HEK293 (cell line): ENCODE measurements around the gene HOXA4.

Experiments
- GFI1B ChIP-seq: fragments of 450-650 bp; formaldehyde crosslinking; IDR thresholded peaks from 2 replicates; pipeline ENCODE4 v1.5.1; 2016; ENCODE audit warnings: missing biosample characterization, missing genetic modification characterization
- GLIS1 ChIP-seq: fragments of 450-650 bp; formaldehyde crosslinking; IDR thresholded peaks from 2 replicates; pipeline ENCODE4 v1.5.1; 2016; ENCODE audit warnings: missing biosample characterization, missing genetic modification characterization
- HOXC10 ChIP-seq: sonication (generic); formaldehyde crosslinking; IDR thresholded peaks from 2 replicates; pipeline ENCODE4 v1.8.1; 2023; ENCODE audit warnings: mild to moderate bottlenecking, missing genetic modification reagents
- HOXD13 ChIP-seq: sonication (generic); formaldehyde crosslinking; IDR thresholded peaks from 2 replicates; pipeline ENCODE4 v1.8.0; 2022; ENCODE audit warnings: missing genetic modification reagents, borderline replicate concordance
- IKZF3 ChIP-seq: fragments of 450-650 bp; IDR thresholded peaks from 2 replicates; pipeline ENCODE4 v1.5.0; 2018; ENCODE audit warnings: missing biosample characterization, mild to moderate bottlenecking, missing genetic modification characterization, moderate library complexity
- KLF8 ChIP-seq: fragments of 450-650 bp; formaldehyde crosslinking; IDR thresholded peaks from 2 replicates; pipeline ENCODE4 v1.5.1; 2016; ENCODE audit warnings: missing biosample characterization, missing genetic modification characterization
- SCRT1 ChIP-seq: fragments of 450-650 bp; formaldehyde crosslinking; IDR thresholded peaks from 2 replicates; pipeline ENCODE4 v1.5.1; 2016; ENCODE audit warnings: missing biosample characterization, missing genetic modification characterization, borderline replicate concordance
- YY2 ChIP-seq: fragments of 450-650 bp; formaldehyde crosslinking; IDR thresholded peaks from 2 replicates; pipeline ENCODE4 v1.5.1; 2016; ENCODE audit warnings: missing biosample characterization, missing genetic modification characterization
- ZIC2 ChIP-seq: fragments of 450-650 bp; formaldehyde crosslinking; IDR thresholded peaks from 2 replicates; pipeline ENCODE4 v1.5.1; 2016; ENCODE audit warnings: missing biosample characterization, missing genetic modification characterization
- ZNF112 ChIP-seq: fragments of 450-650 bp; formaldehyde crosslinking; IDR thresholded peaks from 2 replicates; pipeline ENCODE4 v1.5.0; 2017; ENCODE audit warnings: missing biosample characterization, missing genetic modification characterization
- ZNF133 ChIP-seq: fragments of 450-650 bp; formaldehyde crosslinking; IDR thresholded peaks from 2 replicates; pipeline ENCODE4 v1.5.1; 2016; ENCODE audit warnings: missing biosample characterization, missing genetic modification characterization
- ZNF155 ChIP-seq: fragments of 450-650 bp; formaldehyde crosslinking; IDR thresholded peaks from 2 replicates; pipeline ENCODE4 v1.5.1; 2016; ENCODE audit warnings: missing biosample characterization, missing genetic modification characterization
- ZNF239 ChIP-seq: fragments of 450-650 bp; formaldehyde crosslinking; IDR thresholded peaks from 2 replicates; pipeline ENCODE4 v1.5.1; 2016; ENCODE audit warnings: missing biosample characterization, missing genetic modification characterization
- ZNF433 ChIP-seq: fragments of 450-650 bp; formaldehyde crosslinking; IDR thresholded peaks from 2 replicates; pipeline ENCODE4 v1.5.1; 2016; ENCODE audit warnings: missing biosample characterization, missing genetic modification characterization, low read depth
- ZNF514 ChIP-seq: fragments of 450-650 bp; formaldehyde crosslinking; IDR thresholded peaks from 2 replicates; pipeline ENCODE4 v1.5.1; 2016; ENCODE audit warnings: missing biosample characterization, missing genetic modification characterization
- ZNF561 ChIP-seq: fragments of 450-650 bp; IDR thresholded peaks from 2 replicates; pipeline ENCODE4 v1.5.1; 2018; ENCODE audit warnings: missing biosample characterization, missing genetic modification characterization, borderline replicate concordance
- ZNF571 ChIP-seq: fragments of 450-650 bp; formaldehyde crosslinking; IDR thresholded peaks from 2 replicates; pipeline ENCODE4 v1.5.0; 2017; ENCODE audit warnings: missing biosample characterization, missing genetic modification characterization
- ZNF596 ChIP-seq: fragments of 450-650 bp; IDR thresholded peaks from 2 replicates; pipeline ENCODE4 v1.5.0; 2018; ENCODE audit warnings: missing biosample characterization, mild to moderate bottlenecking, missing genetic modification characterization, moderate library complexity
- ZNF600 ChIP-seq: fragments of 450-650 bp; formaldehyde crosslinking; IDR thresholded peaks from 2 replicates; pipeline ENCODE4 v1.5.1; 2016; ENCODE audit warnings: missing biosample characterization, missing genetic modification characterization
- ZNF621 ChIP-seq: fragments of 450-650 bp; formaldehyde crosslinking; IDR thresholded peaks from 2 replicates; pipeline ENCODE4 v1.5.1; 2017; ENCODE audit warnings: missing biosample characterization, missing genetic modification characterization
- ZNF626 ChIP-seq: fragments of 450-650 bp; sonication (Bioruptor Pico); formaldehyde crosslinking; IDR thresholded peaks from 2 replicates; pipeline ENCODE4 v1.5.1; 2018; ENCODE audit warnings: missing biosample characterization, missing genetic modification characterization, inconsistent platforms
- ZNF670 ChIP-seq: fragments of 450-650 bp; formaldehyde crosslinking; IDR thresholded peaks from 2 replicates; pipeline ENCODE4 v1.5.1; 2016; ENCODE audit warnings: missing biosample characterization, missing genetic modification characterization, low read depth
- ZNF701 ChIP-seq: fragments of 450-650 bp; formaldehyde crosslinking; IDR thresholded peaks from 2 replicates; pipeline ENCODE4 v1.5.1; 2016; ENCODE audit warnings: missing biosample characterization, missing genetic modification characterization
- ZNF707 ChIP-seq: fragments of 450-650 bp; formaldehyde crosslinking; IDR thresholded peaks from 2 replicates; pipeline ENCODE4 v1.5.1; 2016; ENCODE audit warnings: missing biosample characterization, missing genetic modification characterization
- TF ChIP-seq, protein P1 (sequence below): fragments of 450-650 bp; formaldehyde crosslinking; conservative IDR thresholded peaks from 2 replicates; pipeline ENCODE4 v1.5.1; 2016; ENCODE audit warnings: low read depth, missing biosample characterization, missing genetic modification characterization
- TF ChIP-seq, protein P2 (sequence below): fragments of 450-650 bp; formaldehyde crosslinking; IDR thresholded peaks from 2 replicates; pipeline ENCODE4 v1.5.1; 2017; ENCODE audit warnings: missing biosample characterization, mild to moderate bottlenecking, missing genetic modification characterization, moderate library complexity
- TF ChIP-seq, protein P3 (sequence below): fragments of 450-650 bp; formaldehyde crosslinking; IDR thresholded peaks from 2 replicates; pipeline ENCODE4 v1.5.1; 2016; ENCODE audit warnings: missing biosample characterization, missing genetic modification characterization
- TF ChIP-seq, protein P4 (sequence below): fragments of 450-650 bp; formaldehyde crosslinking; IDR thresholded peaks from 2 replicates; pipeline ENCODE4 v1.5.1; 2016; ENCODE audit warnings: missing biosample characterization, missing genetic modification characterization, borderline replicate concordance
- TF ChIP-seq, protein P5 (sequence below): fragments of 450-650 bp; formaldehyde crosslinking; IDR thresholded peaks from 2 replicates; pipeline ENCODE4 v1.5.1; 2017; ENCODE audit warnings: missing biosample characterization, missing genetic modification characterization

The HOXA4 gene

DNA sequence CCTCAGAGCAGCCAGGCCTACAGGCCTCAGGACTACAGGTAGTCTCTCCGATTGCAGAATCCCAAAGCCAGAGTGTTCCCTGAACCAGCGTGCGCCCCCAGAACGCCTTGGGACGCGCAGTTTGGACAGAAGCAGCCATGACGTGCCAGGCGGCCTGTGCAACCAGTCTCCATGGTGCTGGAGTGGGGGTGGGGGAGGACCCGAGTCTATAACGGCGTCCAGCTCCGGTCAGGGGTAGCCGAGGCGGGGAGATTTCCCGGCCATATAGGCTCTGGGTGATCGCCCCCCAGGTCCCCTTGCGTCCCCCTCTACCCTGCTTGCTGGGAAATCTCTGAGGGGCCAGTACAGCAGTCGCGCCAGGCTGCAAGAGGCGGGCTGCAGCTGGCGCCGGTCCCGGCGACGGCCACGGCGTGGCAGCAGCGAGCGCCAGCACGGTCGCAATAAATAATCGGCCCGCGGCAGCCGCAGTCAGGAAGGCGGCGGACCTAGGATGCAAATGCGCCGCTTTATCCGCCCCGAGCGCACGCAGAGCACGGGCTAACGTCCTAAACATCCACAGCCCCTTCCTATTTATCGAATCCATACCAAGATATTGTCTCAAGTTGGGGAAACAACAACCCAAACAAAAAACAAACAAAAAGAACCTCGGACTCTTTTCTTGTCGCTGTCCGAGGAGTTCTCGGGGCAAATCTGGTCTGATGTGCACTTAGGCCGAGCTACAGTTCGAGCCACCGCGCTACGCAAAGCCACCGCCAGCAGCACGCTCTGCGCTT lies 20.2 kb upstream of the HOXA4 start (continued):
- TF ChIP-seq, protein P1, sequence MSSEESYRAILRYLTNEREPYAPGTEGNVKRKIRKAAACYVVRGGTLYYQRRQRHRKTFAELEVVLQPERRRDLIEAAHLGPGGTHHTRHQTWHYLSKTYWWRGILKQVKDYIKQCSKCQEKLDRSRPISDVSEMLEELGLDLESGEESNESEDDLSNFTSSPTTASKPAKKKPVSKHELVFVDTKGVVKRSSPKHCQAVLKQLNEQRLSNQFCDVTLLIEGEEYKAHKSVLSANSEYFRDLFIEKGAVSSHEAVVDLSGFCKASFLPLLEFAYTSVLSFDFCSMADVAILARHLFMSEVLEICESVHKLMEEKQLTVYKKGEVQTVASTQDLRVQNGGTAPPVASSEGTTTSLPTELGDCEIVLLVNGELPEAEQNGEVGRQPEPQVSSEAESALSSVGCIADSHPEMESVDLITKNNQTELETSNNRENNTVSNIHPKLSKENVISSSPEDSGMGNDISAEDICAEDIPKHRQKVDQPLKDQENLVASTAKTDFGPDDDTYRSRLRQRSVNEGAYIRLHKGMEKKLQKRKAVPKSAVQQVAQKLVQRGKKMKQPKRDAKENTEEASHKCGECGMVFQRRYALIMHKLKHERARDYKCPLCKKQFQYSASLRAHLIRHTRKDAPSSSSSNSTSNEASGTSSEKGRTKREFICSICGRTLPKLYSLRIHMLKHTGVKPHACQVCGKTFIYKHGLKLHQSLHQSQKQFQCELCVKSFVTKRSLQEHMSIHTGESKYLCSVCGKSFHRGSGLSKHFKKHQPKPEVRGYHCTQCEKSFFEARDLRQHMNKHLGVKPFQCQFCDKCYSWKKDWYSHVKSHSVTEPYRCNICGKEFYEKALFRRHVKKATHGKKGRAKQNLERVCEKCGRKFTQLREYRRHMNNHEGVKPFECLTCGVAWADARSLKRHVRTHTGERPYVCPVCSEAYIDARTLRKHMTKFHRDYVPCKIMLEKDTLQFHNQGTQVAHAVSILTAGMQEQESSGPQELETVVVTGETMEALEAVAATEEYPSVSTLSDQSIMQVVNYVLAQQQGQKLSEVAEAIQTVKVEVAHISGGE (tag by site-specific recombination) = no peak
- TF ChIP-seq ZNF600 (tag by site-specific recombination) = 0 out of 2 replicates have a peak, but pooled peaks have one; percentile 22
- TF ChIP-seq, protein P2, sequence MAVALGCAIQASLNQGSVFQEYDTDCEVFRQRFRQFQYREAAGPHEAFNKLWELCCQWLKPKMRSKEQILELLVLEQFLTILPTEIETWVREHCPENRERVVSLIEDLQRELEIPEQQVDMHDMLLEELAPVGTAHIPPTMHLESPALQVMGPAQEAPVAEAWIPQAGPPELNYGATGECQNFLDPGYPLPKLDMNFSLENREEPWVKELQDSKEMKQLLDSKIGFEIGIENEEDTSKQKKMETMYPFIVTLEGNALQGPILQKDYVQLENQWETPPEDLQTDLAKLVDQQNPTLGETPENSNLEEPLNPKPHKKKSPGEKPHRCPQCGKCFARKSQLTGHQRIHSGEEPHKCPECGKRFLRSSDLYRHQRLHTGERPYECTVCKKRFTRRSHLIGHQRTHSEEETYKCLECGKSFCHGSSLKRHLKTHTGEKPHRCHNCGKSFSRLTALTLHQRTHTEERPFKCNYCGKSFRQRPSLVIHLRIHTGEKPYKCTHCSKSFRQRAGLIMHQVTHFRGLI (tag by site-specific recombination) = no peak
- 0 out of 2 replicates have a peak, but pooled peaks have one; percentile 74 for TF ChIP-seq HOXC10 (CRISPR knock-in tag)
- TF ChIP-seq YY2 (tag by site-specific recombination) = peak; percentile 48
- no peak for TF ChIP-seq ZNF155 (tag by site-specific recombination)
- TF ChIP-seq ZIC2 = 0 out of 2 replicates have a peak, but pooled peaks have one; percentile 5
- TF ChIP-seq ZNF670 = no peak
- no peak for TF ChIP-seq IKZF3
- no peak for TF ChIP-seq KLF8 (tag by site-specific recombination)
- no peak for TF ChIP-seq ZNF112 (tag by site-specific recombination)
- no peak for TF ChIP-seq ZNF571 (tag by site-specific recombination)
- no peak for TF ChIP-seq ZNF621 (tag by site-specific recombination)
- no peak for TF ChIP-seq GLIS1
- TF ChIP-seq SCRT1 (tag by site-specific recombination) = peak; percentile 62
- TF ChIP-seq ZNF596 (tag by site-specific recombination) = no peak
- no peak for TF ChIP-seq HOXD13
- TF ChIP-seq ZNF626 (tag by site-specific recombination) = no peak
- TF ChIP-seq, protein P3, sequence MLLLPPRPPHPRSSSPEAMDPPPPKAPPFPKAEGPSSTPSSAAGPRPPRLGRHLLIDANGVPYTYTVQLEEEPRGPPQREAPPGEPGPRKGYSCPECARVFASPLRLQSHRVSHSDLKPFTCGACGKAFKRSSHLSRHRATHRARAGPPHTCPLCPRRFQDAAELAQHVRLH = no peak
- TF ChIP-seq ZNF707 = no peak
- TF ChIP-seq GFI1B = no peak
- TF ChIP-seq, protein P4, sequence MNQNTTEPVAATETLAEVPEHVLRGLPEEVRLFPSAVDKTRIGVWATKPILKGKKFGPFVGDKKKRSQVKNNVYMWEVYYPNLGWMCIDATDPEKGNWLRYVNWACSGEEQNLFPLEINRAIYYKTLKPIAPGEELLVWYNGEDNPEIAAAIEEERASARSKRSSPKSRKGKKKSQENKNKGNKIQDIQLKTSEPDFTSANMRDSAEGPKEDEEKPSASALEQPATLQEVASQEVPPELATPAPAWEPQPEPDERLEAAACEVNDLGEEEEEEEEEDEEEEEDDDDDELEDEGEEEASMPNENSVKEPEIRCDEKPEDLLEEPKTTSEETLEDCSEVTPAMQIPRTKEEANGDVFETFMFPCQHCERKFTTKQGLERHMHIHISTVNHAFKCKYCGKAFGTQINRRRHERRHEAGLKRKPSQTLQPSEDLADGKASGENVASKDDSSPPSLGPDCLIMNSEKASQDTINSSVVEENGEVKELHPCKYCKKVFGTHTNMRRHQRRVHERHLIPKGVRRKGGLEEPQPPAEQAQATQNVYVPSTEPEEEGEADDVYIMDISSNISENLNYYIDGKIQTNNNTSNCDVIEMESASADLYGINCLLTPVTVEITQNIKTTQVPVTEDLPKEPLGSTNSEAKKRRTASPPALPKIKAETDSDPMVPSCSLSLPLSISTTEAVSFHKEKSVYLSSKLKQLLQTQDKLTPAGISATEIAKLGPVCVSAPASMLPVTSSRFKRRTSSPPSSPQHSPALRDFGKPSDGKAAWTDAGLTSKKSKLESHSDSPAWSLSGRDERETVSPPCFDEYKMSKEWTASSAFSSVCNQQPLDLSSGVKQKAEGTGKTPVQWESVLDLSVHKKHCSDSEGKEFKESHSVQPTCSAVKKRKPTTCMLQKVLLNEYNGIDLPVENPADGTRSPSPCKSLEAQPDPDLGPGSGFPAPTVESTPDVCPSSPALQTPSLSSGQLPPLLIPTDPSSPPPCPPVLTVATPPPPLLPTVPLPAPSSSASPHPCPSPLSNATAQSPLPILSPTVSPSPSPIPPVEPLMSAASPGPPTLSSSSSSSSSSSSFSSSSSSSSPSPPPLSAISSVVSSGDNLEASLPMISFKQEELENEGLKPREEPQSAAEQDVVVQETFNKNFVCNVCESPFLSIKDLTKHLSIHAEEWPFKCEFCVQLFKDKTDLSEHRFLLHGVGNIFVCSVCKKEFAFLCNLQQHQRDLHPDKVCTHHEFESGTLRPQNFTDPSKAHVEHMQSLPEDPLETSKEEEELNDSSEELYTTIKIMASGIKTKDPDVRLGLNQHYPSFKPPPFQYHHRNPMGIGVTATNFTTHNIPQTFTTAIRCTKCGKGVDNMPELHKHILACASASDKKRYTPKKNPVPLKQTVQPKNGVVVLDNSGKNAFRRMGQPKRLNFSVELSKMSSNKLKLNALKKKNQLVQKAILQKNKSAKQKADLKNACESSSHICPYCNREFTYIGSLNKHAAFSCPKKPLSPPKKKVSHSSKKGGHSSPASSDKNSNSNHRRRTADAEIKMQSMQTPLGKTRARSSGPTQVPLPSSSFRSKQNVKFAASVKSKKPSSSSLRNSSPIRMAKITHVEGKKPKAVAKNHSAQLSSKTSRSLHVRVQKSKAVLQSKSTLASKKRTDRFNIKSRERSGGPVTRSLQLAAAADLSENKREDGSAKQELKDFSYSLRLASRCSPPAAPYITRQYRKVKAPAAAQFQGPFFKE (tag by site-specific recombination) = no peak
- TF ChIP-seq, protein P5, sequence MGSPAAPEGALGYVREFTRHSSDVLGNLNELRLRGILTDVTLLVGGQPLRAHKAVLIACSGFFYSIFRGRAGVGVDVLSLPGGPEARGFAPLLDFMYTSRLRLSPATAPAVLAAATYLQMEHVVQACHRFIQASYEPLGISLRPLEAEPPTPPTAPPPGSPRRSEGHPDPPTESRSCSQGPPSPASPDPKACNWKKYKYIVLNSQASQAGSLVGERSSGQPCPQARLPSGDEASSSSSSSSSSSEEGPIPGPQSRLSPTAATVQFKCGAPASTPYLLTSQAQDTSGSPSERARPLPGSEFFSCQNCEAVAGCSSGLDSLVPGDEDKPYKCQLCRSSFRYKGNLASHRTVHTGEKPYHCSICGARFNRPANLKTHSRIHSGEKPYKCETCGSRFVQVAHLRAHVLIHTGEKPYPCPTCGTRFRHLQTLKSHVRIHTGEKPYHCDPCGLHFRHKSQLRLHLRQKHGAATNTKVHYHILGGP (tag by site-specific recombination) = no peak
- TF ChIP-seq ZNF514 (tag by site-specific recombination) = no peak
- no peak for TF ChIP-seq ZNF239 (tag by site-specific recombination)
- TF ChIP-seq ZNF701 (tag by site-specific recombination) = no peak
- no peak for TF ChIP-seq ZNF561 (tag by site-specific recombination)
- no peak for TF ChIP-seq ZNF133
- TF ChIP-seq ZNF433 (tag by site-specific recombination) = no peak
